ENCODE results near the gene N4BP2L2. TPM values are rescaled to one million over a fixed set of nuclear protein-coding genes. Genes with fewer than 3 reads are reported as not detected.
A peak's percentile ranks its signal among the peaks of the same experiment; 100 is the strongest.

Gene N4BP2L2
- 160 to 171 TPM (median 168 TPM) in 3 replicates for total RNA-seq

GRCh38 chr13:32538621-32539246 lies at the start of gene N4BP2L2:
TSS of gene N4BP2L2 (minus strand) at chr13:32538795. CDS start at chr13:32537027, 1,768 bp downstream.
- Mint-ChIP-seq H3K9me3 (peaks cover 20% of the 10 kb centered on the region), H3K36me3 (peaks cover 25% of the 10 kb centered on the region), H3K4me1 (peaks cover 27% of the 10 kb centered on the region), H3K4me3 (peak within 1 kb of the TSS; percentile 98), H3K27me3 (ENCODE audit: low read depth) (no peaks in the 10 kb centered on the region), H3K27ac (peak within 1 kb of the TSS; percentile 99)
- peak; percentile 75 to 87 for DNase-seq (ENCODE audit: low spot score in 2 of 2, unreplicated experiment in 2 of 2)
- no peak for TF ChIP-seq CTCF (IDR thresholded peaks at IDR 0.05; ENCODE audit: unreplicated experiment)

- Mint-ChIP-seq H3K4me3 (peak overlapping the region; percentile 92), H3K27ac (peak overlapping the region; percentile 98), H3K36me3 (no peaks in the 10 kb centered on the region), H3K4me1 (peaks cover 35% of the 10 kb centered on the region), H3K27me3 (ENCODE audit: low read depth) (no peaks in the 10 kb centered on the region), H3K9me3 (no peaks in the 10 kb centered on the region)
- TF ChIP-seq CTCF (IDR thresholded peaks at IDR 0.05; ENCODE audit: unreplicated experiment): no peak
- DNase-seq (ENCODE audit: low spot score in 2 of 2, unreplicated experiment in 2 of 2): no peak
Measured at GRCh38 chr13:32587811-32588170, 49.2 kb upstream of the N4BP2L2 start.

- peaks cover 35% of the 10 kb centered on the region for H3K4me1 Mint-ChIP-seq
- H3K4me3 Mint-ChIP-seq: peak overlapping the region; percentile 92
- peak; percentile 55 to 64 for DNase-seq (ENCODE audit: low spot score in 2 of 2, unreplicated experiment in 2 of 2)
- H3K27ac Mint-ChIP-seq: peak overlapping the region; percentile 98
- no peaks in the 10 kb centered on the region for H3K27me3 Mint-ChIP-seq (ENCODE audit: low read depth)
- H3K9me3 Mint-ChIP-seq: no peaks in the 10 kb centered on the region
- TF ChIP-seq CTCF (IDR thresholded peaks at IDR 0.05; ENCODE audit: unreplicated experiment): no peak
- H3K36me3 Mint-ChIP-seq: no peaks in the 10 kb centered on the region
Measured at GRCh38 chr13:32587011-32587810, 48.6 kb upstream of the N4BP2L2 start.

- peak; percentile 95 to 98 for DNase-seq (ENCODE audit: low spot score in 2 of 2, unreplicated experiment in 2 of 2)
- Mint-ChIP-seq H3K27ac (peak within 1 kb of the TSS; percentile 98), H3K4me3 (peak within 1 kb of the TSS; percentile 92), H3K9me3 (no peaks in the 10 kb centered on the region), H3K36me3 (no peaks in the 10 kb centered on the region), H3K27me3 (ENCODE audit: low read depth) (no peaks in the 10 kb centered on the region), H3K4me1 (peaks cover 35% of the 10 kb centered on the region)
- TF ChIP-seq CTCF (IDR thresholded peaks at IDR 0.05; ENCODE audit: unreplicated experiment): peak; percentile 83
Measured at GRCh38 chr13:32586080-32586900, 47.7 kb upstream of the N4BP2L2 start, which contains the start of gene PDS5B. TSS of gene PDS5B (plus strand) at chr13:32586452. CDS start at chr13:32648773, 62,321 bp downstream.

GRCh38 chr13:32585550-32586079 lies 47.0 kb upstream of the N4BP2L2 start:
- Mint-ChIP-seq H3K4me1 (peaks cover 34% of the 10 kb centered on the region), H3K36me3 (no peaks in the 10 kb centered on the region), H3K4me3 (peak overlapping the region; percentile 88), H3K27ac (peak overlapping the region; percentile 96), H3K27me3 (ENCODE audit: low read depth) (no peaks in the 10 kb centered on the region), H3K9me3 (no peaks in the 10 kb centered on the region)
- DNase-seq (ENCODE audit: low spot score in 2 of 2, unreplicated experiment in 2 of 2): no peak
- TF ChIP-seq CTCF (IDR thresholded peaks at IDR 0.05; ENCODE audit: unreplicated experiment): no peak
